Peyer's patch (tissue), 4 donors: ENCODE data around the gene PEA15.

Source experiments
- CTCF ChIP-seq, 6 experiments: fragments of 450-650 bp in 4 of 6; fragments of 200-600 bp in 2 of 6; sonication (generic) in 1 of 6; IDR thresholded peaks; one replicate each; pipeline ENCODE4 v1.5.1; 2017 to 2019; ENCODE audit warnings: antibody characterized with exemption in 6 of 6, mild to moderate bottlenecking in 3 of 6, moderate library complexity in 1 of 6
- POLR2A ChIP-seq, 2 donors: fragments of 450-650 bp; IDR thresholded peaks; one replicate each; pipeline ENCODE4 v1.5.1; 2017; ENCODE audit warnings: antibody characterized with exemption in 2 of 2, mild to moderate bottlenecking in 2 of 2, moderate library complexity in 2 of 2

GRCh38 chr1:160228431-160228830 is 23.2 kb downstream of the PEA15 start:
- no peak for TF ChIP-seq POLR2A (IDR thresholded peaks at IDR 0.05)
- TF ChIP-seq CTCF (IDR thresholded peaks at IDR 0.05) = no peak
